WTC11 (cell line): ENCODE results near the gene ENTPD1. TPM values are rescaled to one million over a fixed set of nuclear protein-coding genes. Genes with fewer than 3 reads are reported as not detected.

Experiments
- ATAC-seq: fragments of 200-7000 bp; cut with Tn5 transposase; 2 replicates; pipeline ENCODE4 v1.10.0; 2021; ENCODE audit warnings: mild to moderate bottlenecking, moderate library complexity
- CTCF ChIA-PET: fragments of 300-600 bp; sonication (Branson Sonifier 250); formaldehyde crosslinking; loops from one replicate; lab custom pipeline; 2021; ENCODE audit warnings: antibody characterized with exemption; lab: Charles Lee
- POLR2A ChIA-PET: fragments of 350-600 bp; sonication (Branson Sonifier 250); formaldehyde crosslinking; loops from one replicate; lab custom pipeline; 2021; ENCODE audit warnings: antibody characterized with exemption; lab: Charles Lee
- DNase-seq: peaks from one replicate; pipeline ENCODE4 v3.0.0; 2021; ENCODE audit warnings: low spot score
- H3K27ac Mint-ChIP-seq: 2 replicates; pipeline ENCODE4 v1.8.0; 2021; ENCODE audit warnings: mixed read lengths
- H3K27me3 Mint-ChIP-seq: 2 replicates; pipeline ENCODE4 v1.8.0; 2021; ENCODE audit warnings: low read depth, mild to moderate bottlenecking, moderate library complexity, mixed read lengths
- H3K36me3 Mint-ChIP-seq: 2 replicates; pipeline ENCODE4 v1.8.0; 2021; ENCODE audit warnings: mixed read lengths
- H3K4me1 Mint-ChIP-seq: 2 replicates; pipeline ENCODE4 v1.8.0; 2022; ENCODE audit warnings: mixed read lengths
- H3K4me3 Mint-ChIP-seq: 2 replicates; pipeline ENCODE4 v1.8.0; 2021; ENCODE audit warnings: mild to moderate bottlenecking, moderate library complexity, mixed read lengths
- H3K9me3 Mint-ChIP-seq: 2 replicates; pipeline ENCODE4 v1.8.0; 2021; ENCODE audit warnings: mixed read lengths
- AR ChIP-seq: fragments of 250-450 bp; sonication (Bioruptor Pico); IDR thresholded peaks from 2 replicates; pipeline ENCODE4 v1.9.0; 2021; ENCODE audit warnings: mild to moderate bottlenecking
- CREM ChIP-seq: sonication (generic); formaldehyde crosslinking; IDR thresholded peaks from 2 replicates; pipeline ENCODE4 v1.8.1; 2022; ENCODE audit warnings: mild to moderate bottlenecking, missing genetic modification reagents, moderate library complexity
- E2F4 ChIP-seq: sonication (generic); formaldehyde crosslinking; IDR thresholded peaks from 2 replicates; pipeline ENCODE4 v1.8.1; 2022; ENCODE audit warnings: low read depth, mild to moderate bottlenecking, moderate library complexity, missing genetic modification reagents, borderline replicate concordance
- E2F5 ChIP-seq: sonication (generic); formaldehyde crosslinking; IDR thresholded peaks from 2 replicates; pipeline ENCODE4 v1.8.1; 2022; ENCODE audit warnings: mild to moderate bottlenecking, moderate library complexity, missing genetic modification reagents
- GTF2I ChIP-seq: fragments of 250-450 bp; sonication (Bioruptor Pico); conservative IDR thresholded peaks from 2 replicates; pipeline ENCODE4 v1.4.0; 2021; ENCODE audit warnings: mild to moderate bottlenecking
- IRF1 ChIP-seq: sonication (generic); formaldehyde crosslinking; IDR thresholded peaks from 2 replicates; pipeline ENCODE4 v1.8.0; 2023; ENCODE audit warnings: missing genetic modification reagents
- MXD4 ChIP-seq: fragments of 250-450 bp; sonication (Bioruptor Pico); IDR thresholded peaks from 2 replicates; pipeline ENCODE4 v1.8.0; 2021; ENCODE audit warnings: mild to moderate bottlenecking, moderate library complexity, borderline replicate concordance
- PRDM15 ChIP-seq: sonication (generic); formaldehyde crosslinking; IDR thresholded peaks from 2 replicates; pipeline ENCODE4 v1.8.0; 2022; ENCODE audit warnings: missing genetic modification reagents
- TCF7 ChIP-seq: sonication (generic); formaldehyde crosslinking; IDR thresholded peaks from 2 replicates; pipeline ENCODE4 v1.8.0; 2022; ENCODE audit warnings: mild to moderate bottlenecking, low read depth, missing genetic modification reagents, moderate library complexity
- TEAD1 ChIP-seq: sonication (generic); formaldehyde crosslinking; IDR thresholded peaks from 2 replicates; pipeline ENCODE4 v1.8.0; 2022; ENCODE audit warnings: mild to moderate bottlenecking, missing genetic modification reagents
- USF1 ChIP-seq: sonication (generic); formaldehyde crosslinking; IDR thresholded peaks from 2 replicates; pipeline ENCODE4 v1.8.0; 2022; ENCODE audit warnings: mild to moderate bottlenecking, missing genetic modification reagents
- ZNF121 ChIP-seq: sonication (generic); formaldehyde crosslinking; IDR thresholded peaks from 2 replicates; pipeline ENCODE4 v1.8.0; 2023; ENCODE audit warnings: missing genetic modification reagents
- ZNF219 ChIP-seq: sonication (generic); formaldehyde crosslinking; IDR thresholded peaks from 2 replicates; pipeline ENCODE4 v1.8.0; 2023; ENCODE audit warnings: missing genetic modification reagents, mild to moderate bottlenecking, borderline replicate concordance
- ZNF396 ChIP-seq: fragments of 250-450 bp; sonication (Bioruptor Pico); IDR thresholded peaks from 2 replicates; pipeline ENCODE4 v1.8.0; 2021; ENCODE audit warnings: mild to moderate bottlenecking, moderate library complexity, borderline replicate concordance
- total RNA-seq: library from RNA; stranded (reverse); gene quantifications from 3 replicates; pipeline ENCODE4 v1.2.3, GENCODE V29; 2021

ENTPD1 gene
- total RNA-seq, 1 experiment from 2014 or later = 2.3 TPM

GRCh38 chr10:95833042-95833610 lies 77.2 kb downstream of the ENTPD1 start (continued):
- no peak for TF ChIP-seq TCF7 (CRISPR knock-in tag)

- Mint-ChIP-seq H3K4me3 (no peak overlapping the region), H3K4me1 (peaks cover 12% of the 10 kb centered on the region), H3K9me3 (peaks cover 4% of the 10 kb centered on the region; the same call in 1 of the 2 replicates), H3K36me3 (no peaks in the 10 kb centered on the region), H3K27ac (no peak overlapping the region), H3K27me3 (no peaks in the 10 kb centered on the region)
- ATAC-seq (no peak), DNase-seq (no peak)
- CTCF ChIA-PET = interaction anchor here (5.8 kb wide), 1 partner anchor 140 kb away, joined by 26 read pairs; the partner anchor contains the start of gene TCTN3
- TF ChIP-seq MXD4 (CRISPR knock-in tag) (no peak), ZNF396 (no peak), GTF2I (no peak), CREM (CRISPR knock-in tag) (no peak), E2F4 (CRISPR knock-in tag) (no peak), USF1 (no peak), IRF1 (CRISPR knock-in tag) (no peak), ZNF219 (CRISPR knock-in tag) (no peak), ZNF121 (CRISPR knock-in tag) (no peak), E2F5 (CRISPR knock-in tag) (no peak), TEAD1 (no peak), PRDM15 (CRISPR knock-in tag) (no peak), AR (CRISPR knock-in tag) (no peak)
- POLR2A ChIA-PET = no interaction called here
Measured at GRCh38 chr10:95834406-95834805, 78.4 kb downstream of the ENTPD1 start.
